Endothelial cell of umbilical vein (primary cell): ENCODE results near the gene IGFL1. TPM values are rescaled to one million over a fixed set of nuclear protein-coding genes. Genes with fewer than 3 reads are reported as not detected.

Experiments used
- BruUV-seq: library from RNA; stranded (reverse); fragments of 400-500 nt; replicated peaks from 2 replicates; lab custom pipeline; 2021; lab: Mats Ljungman, UMichigan
- CTCF ChIA-PET: fragments of 300-600, 350-600 bp; sonication (Branson Sonifier 250); formaldehyde crosslinking; loops from one replicate; lab custom pipeline; 2021; ENCODE audit warnings: antibody characterized with exemption, inconsistent platforms; lab: Charles Lee
- POLR2A ChIA-PET: fragments of 300-600, 350-600 bp; sonication (Branson Sonifier 250); formaldehyde crosslinking; loops from one replicate; lab custom pipeline; 2021; ENCODE audit warnings: antibody characterized with exemption, inconsistent platforms; lab: Charles Lee
- DNase-seq: peaks from one replicate; pipeline ENCODE4 v3.0.0-alpha.2; 2011; ENCODE audit warnings: low read depth, low spot score
- FAIRE-seq: peaks from 2 replicates; lab custom pipeline; 2011; peaks lifted over from hg19 to GRCh38; lab: Jason Lieb, UNC
- H2AFZ ChIP-seq: 2 replicates; pipeline ENCODE4 v1.6.0; 2012; ENCODE audit warnings: low read depth, low read length, control low read depth, inconsistent platforms
- H3K27ac ChIP-seq: 2 replicates; pipeline ENCODE4 v1.5.1; 2011; ENCODE audit warnings: low read depth, mild to moderate bottlenecking, control low read depth, low read length, moderate library complexity; ENCODE audit not compliant: insufficient read depth
- H3K27me3 ChIP-seq, 2 experiments: 2 replicates each; pipeline versions ENCODE4 v1.6.0 to v1.6.1; 2011; ENCODE audit warnings: low read length in 2 of 2, mixed read lengths in 1 of 2; ENCODE audit not compliant: control insufficient read depth in 2 of 2, insufficient read depth in 2 of 2
- H3K36me3 ChIP-seq, 2 experiments: 2 replicates in 1 of 2; 3 replicates in 1 of 2; pipeline ENCODE4 v1.5.1; 2011; ENCODE audit warnings: low read length in 2 of 2, mild to moderate bottlenecking in 1 of 2, moderate library complexity in 1 of 2; ENCODE audit not compliant: control insufficient read depth in 2 of 2, insufficient read depth in 2 of 2; ENCODE audit errors: extremely low read depth in 1 of 2
- H3K4me1 ChIP-seq: 3 replicates; pipeline ENCODE4 v1.5.1; 2011; ENCODE audit warnings: mild to moderate bottlenecking, low read length; ENCODE audit not compliant: control insufficient read depth, insufficient read depth; ENCODE audit errors: extremely low read depth
- H3K4me2 ChIP-seq: 2 replicates; pipeline ENCODE4 v1.6.1; 2011; ENCODE audit warnings: low read length, control low read depth, mixed read lengths; ENCODE audit not compliant: insufficient read depth
- H3K4me3 ChIP-seq, 3 experiments: fragments of 200-600 bp in 1 of 3; sonication (generic), shearing (Covaris generic) in 1 of 3; replicated peaks in 1 of 3; 2 replicates each; pipeline ENCODE4 v1.5.1; 2011 to 2016; ENCODE audit warnings: control low read depth in 3 of 3, low read length in 3 of 3, mild to moderate bottlenecking in 2 of 3, inconsistent platforms in 1 of 3, low read depth in 1 of 3, moderate library complexity in 1 of 3; ENCODE audit not compliant: insufficient read depth in 1 of 3
- H3K79me2 ChIP-seq: 2 replicates; pipeline ENCODE4 v1.6.0; 2012; ENCODE audit warnings: low read length, inconsistent platforms; ENCODE audit not compliant: control insufficient read depth, insufficient read depth
- H3K9ac ChIP-seq: replicated peaks from 2 replicates; pipeline ENCODE3; 2011; ENCODE audit warnings: low read length, control low read depth; ENCODE audit not compliant: insufficient read depth; ENCODE audit errors: extremely low read depth
- H3K9me1 ChIP-seq: replicated peaks from 3 replicates; pipeline ENCODE4 v1.6.0; 2011; ENCODE audit warnings: mild to moderate bottlenecking, low read length; ENCODE audit not compliant: control insufficient read depth, insufficient read depth; ENCODE audit errors: extremely low read depth
- H3K9me3 ChIP-seq: replicated peaks from 2 replicates; pipeline ENCODE4 v1.5.1; 2012; ENCODE audit warnings: low read length, inconsistent platforms; ENCODE audit not compliant: control insufficient read depth, insufficient read depth
- H4K20me1 ChIP-seq: replicated peaks from 2 replicates; pipeline ENCODE3; 2011; ENCODE audit warnings: mild to moderate bottlenecking, low read length; ENCODE audit not compliant: control insufficient read depth, insufficient read depth; ENCODE audit errors: extremely low read depth
- CTCF ChIP-seq, 2 donors: IDR thresholded peaks; 1 replicate in 1 of 2; 2 replicates in 1 of 2; pipeline ENCODE4 v1.5.1; 2011; ENCODE audit warnings: low read length in 2 of 2, mild to moderate bottlenecking in 2 of 2, moderate library complexity in 2 of 2, control low read depth in 1 of 2, inconsistent platforms in 1 of 2, low read depth in 1 of 2; ENCODE audit not compliant: insufficient read depth in 1 of 2; ENCODE audit errors: extremely low read depth in 1 of 2
- EZH2 ChIP-seq: IDR thresholded peaks from 2 replicates; pipeline ENCODE4 v1.6.1; 2012; ENCODE audit warnings: borderline replicate concordance, low read depth, mild to moderate bottlenecking, moderate library complexity, low read length, inconsistent platforms; ENCODE audit not compliant: severe bottlenecking
- FOS ChIP-seq: IDR thresholded peaks from 2 replicates; pipeline ENCODE4 v1.6.1; 2011; ENCODE audit warnings: mild to moderate bottlenecking, low read length, moderate library complexity, borderline replicate concordance; ENCODE audit not compliant: insufficient read depth
- GATA2 ChIP-seq: IDR thresholded peaks from 2 replicates; pipeline ENCODE4 v1.7.0; 2011; ENCODE audit warnings: low read depth, mild to moderate bottlenecking, moderate library complexity, mixed read lengths, low read length; ENCODE audit not compliant: insufficient read length, insufficient read depth
- JUN ChIP-seq: IDR thresholded peaks from 2 replicates; pipeline ENCODE4 v1.6.1; 2011; ENCODE audit warnings: borderline replicate concordance, low read depth; ENCODE audit not compliant: insufficient read length, insufficient read depth
- MAX ChIP-seq: IDR thresholded peaks from 2 replicates; pipeline ENCODE4 v1.6.1; 2011; ENCODE audit not compliant: insufficient read depth, insufficient read length
- MYC ChIP-seq: IDR thresholded peaks from one replicate; pipeline ENCODE4 v1.6.1; 2011; ENCODE audit warnings: mild to moderate bottlenecking, low read depth, low read length
- POLR2A ChIP-seq: IDR thresholded peaks from 2 replicates; pipeline ENCODE4 v1.6.1; 2012; ENCODE audit warnings: low read depth, mild to moderate bottlenecking, control low read depth, low read length
- POLR2AphosphoS5 ChIP-seq: IDR thresholded peaks from 2 replicates; pipeline ENCODE4 v1.6.1; 2012; ENCODE audit warnings: low read depth, mild to moderate bottlenecking, control low read depth, low read length, moderate library complexity; ENCODE audit not compliant: insufficient read depth
- dilution Hi-C: fragments of 300-500 bp; cut with MboI; formaldehyde crosslinking; loops from one replicate; pipeline ENCODE4 v1.15.0; 2019; ENCODE audit warnings: low sequenced_read_pairs; ENCODE audit not compliant: extremely low pct_ligation_motif_present
- intact Hi-C: fragments of 100-400 bp; cut with micrococcal nuclease; formaldehyde crosslinking; loops from one replicate; pipeline ENCODE4 v1.10.0; 2022
- polyA plus RNA-seq, 4 experiments: library from polyadenylated mRNA; depleted of rRNA in 3 of 4; stranded (reverse) in 3 of 4; unstranded in 1 of 4; fragments of >200 nt; gene quantifications; 2 replicates each; pipeline versions ENCODE4 v1.2.1 to v1.2.3, GENCODE V29; 2011 to 2012; ENCODE audit warnings: missing spikeins in 1 of 4
- total RNA-seq: library from RNA; stranded (reverse); gene quantifications from 2 replicates; pipeline ENCODE4 v1.2.3, GENCODE V29; 2021

Gene IGFL1
- total and polyA plus RNA-seq, 2 donors (not counting 3 experiments of a cell fraction or from before 2014, with no cell fraction given) = not detected

DNA sequence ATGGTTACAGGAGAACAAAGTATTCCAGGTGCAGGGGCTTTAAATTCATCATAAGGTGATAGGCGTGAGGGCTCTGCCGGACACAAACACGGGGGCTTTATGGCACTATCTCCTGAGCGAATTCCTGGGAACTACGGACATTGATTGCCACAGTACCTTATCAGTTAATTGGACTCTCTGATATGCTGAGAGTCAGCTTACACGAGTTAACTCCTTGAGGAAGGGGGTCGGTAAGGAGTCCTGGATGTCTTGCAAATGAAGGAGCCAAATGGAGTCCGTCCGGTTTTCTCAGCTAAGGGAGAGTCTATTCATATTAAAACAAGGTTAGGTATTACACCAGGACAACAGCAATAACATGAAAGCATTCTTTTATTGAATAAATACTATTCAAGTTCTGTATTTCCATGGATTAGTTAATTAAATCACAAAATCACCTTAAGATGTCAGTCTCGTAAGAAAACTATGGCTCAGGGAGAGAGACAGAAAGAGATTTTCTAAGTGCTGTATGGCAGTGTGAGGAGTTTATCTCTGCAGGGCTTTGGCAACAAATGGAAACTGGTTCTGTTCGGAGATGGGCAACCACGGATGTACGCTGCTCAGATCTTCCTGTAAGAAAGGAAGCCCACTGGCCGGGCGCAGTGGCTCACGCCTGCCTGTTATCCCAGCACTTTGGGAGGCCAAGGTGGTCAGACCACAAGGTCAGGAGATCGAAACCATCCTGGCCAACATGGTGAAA, 41.1 kb downstream of the IGFL1 start:
- Histone ChIP-seq H3K9me1 (no peaks in the 10 kb centered on the region), H3K4me2 (no peak overlapping the region), H3K27ac (no peak overlapping the region), H3K4me1 (no peaks in the 10 kb centered on the region), H3K36me3 (no peaks in the 10 kb centered on the region), H3K9me3 (no peaks in the 10 kb centered on the region), H4K20me1 (no peaks in the 10 kb centered on the region), H3K9ac (no peak overlapping the region), H3K4me3 (no peak overlapping the region), H3K27me3 (peaks cover 1 to 11% of the 10 kb centered on the region in 2 experiments), H2AFZ (no peak overlapping the region), H3K79me2 (no peaks in the 10 kb centered on the region)
- dilution Hi-C loops = no loop called here
- DNase-seq = no peak
- ChIA-PET POLR2A (no interaction called here), CTCF (interaction anchor here (0.7 to 9.4 kb wide), 6 partner anchors 9 to 241 kb away, joined by 3 to 170 read pairs (median 9); no protein-coding TSS in a partner anchor)
- FAIRE-seq = no peak
- no TSS peak for BruUV-seq
- TF ChIP-seq MYC (no peak), POLR2AphosphoS5 (no peak), CTCF (IDR thresholded peaks at IDR 0.05; ENCODE audit: extremely low read depth in 1 of 2, insufficient read depth in 1 of 2, low read depth in 1 of 2, low read length in 2 of 2) (no peak), MAX (no peak), GATA2 (no peak), EZH2 (no peak), POLR2A (no peak), FOS (no peak), JUN (no peak)
- intact Hi-C loops = no loop called here
